Loucy (cell line): ENCODE measurements around the gene CLEC16A.

Experiments
- EZH2phosphoT487 ChIP-seq: fragments of 200-600 bp; IDR thresholded peaks from 2 replicates; pipeline ENCODE4 v1.6.1; 2018; ENCODE audit warnings: antibody characterized with exemption, mild to moderate bottlenecking, moderate library complexity, borderline replicate concordance
- TF ChIP-seq, protein P1 (sequence below): fragments of 200-600 bp; sonication (generic); conservative IDR thresholded peaks from 2 replicates; pipeline ENCODE4 v1.5.1; 2014; ENCODE audit warnings: mild to moderate bottlenecking, antibody characterized with exemption, low read length

GRCh38 chr16:11193494-11193893 is 249.1 kb downstream of the CLEC16A start:
- TF ChIP-seq, protein P1, sequence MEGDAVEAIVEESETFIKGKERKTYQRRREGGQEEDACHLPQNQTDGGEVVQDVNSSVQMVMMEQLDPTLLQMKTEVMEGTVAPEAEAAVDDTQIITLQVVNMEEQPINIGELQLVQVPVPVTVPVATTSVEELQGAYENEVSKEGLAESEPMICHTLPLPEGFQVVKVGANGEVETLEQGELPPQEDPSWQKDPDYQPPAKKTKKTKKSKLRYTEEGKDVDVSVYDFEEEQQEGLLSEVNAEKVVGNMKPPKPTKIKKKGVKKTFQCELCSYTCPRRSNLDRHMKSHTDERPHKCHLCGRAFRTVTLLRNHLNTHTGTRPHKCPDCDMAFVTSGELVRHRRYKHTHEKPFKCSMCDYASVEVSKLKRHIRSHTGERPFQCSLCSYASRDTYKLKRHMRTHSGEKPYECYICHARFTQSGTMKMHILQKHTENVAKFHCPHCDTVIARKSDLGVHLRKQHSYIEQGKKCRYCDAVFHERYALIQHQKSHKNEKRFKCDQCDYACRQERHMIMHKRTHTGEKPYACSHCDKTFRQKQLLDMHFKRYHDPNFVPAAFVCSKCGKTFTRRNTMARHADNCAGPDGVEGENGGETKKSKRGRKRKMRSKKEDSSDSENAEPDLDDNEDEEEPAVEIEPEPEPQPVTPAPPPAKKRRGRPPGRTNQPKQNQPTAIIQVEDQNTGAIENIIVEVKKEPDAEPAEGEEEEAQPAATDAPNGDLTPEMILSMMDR, result no peak
- no peak for TF ChIP-seq EZH2phosphoT487
